ENCODE measurements around the gene DHRS9. TPM values are rescaled to one million over a fixed set of nuclear protein-coding genes. Genes with fewer than 3 reads are reported as not detected.

The DHRS9 gene
- total and polyA plus RNA-seq, 9 of the 15 experiments (the other 6 are each of a cell fraction or from before 2014, with no cell fraction given) = 0.27 to 1.7 (median 0.69) TPM

DNA sequence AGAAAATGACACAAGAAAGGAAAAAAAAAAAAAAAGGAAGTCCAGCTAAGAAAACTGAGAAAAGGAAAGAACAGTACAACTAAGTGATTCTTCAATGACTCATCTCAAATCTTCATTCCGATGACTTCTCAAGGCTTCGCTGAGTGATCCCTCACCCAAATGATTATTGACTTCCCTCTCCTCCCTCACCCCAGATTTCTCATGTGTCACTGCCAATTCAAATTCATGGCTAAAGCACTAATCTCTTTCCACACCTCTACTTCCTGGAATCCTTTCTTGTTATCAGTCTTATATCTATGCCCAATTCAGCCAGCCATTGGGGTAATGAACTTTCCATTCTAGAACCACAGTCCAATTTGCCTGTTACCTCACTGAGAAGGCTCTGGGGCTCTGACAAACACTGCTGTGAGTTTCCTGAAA lies 31.0 kb upstream of the DHRS9 start (continued):
- TF ChIP-seq ZNF134 (CRISPR knock-in tag; conservative IDR thresholded peaks at IDR 0.05) (no peak), CEBPG (CRISPR knock-in tag; IDR thresholded peaks at IDR 0.05) (no peak), CEBPG (tag; conservative IDR thresholded peaks at IDR 0.05 in 1 of 2, IDR thresholded peaks at IDR 0.05 in 1 of 2) (no peak), FOXK2 (conservative IDR thresholded peaks at IDR 0.05 in 1 of 2, IDR thresholded peaks at IDR 0.05 in 1 of 2; ENCODE audit: low read depth in 2 of 2) (no peak), ZNF41 (CRISPR knock-in tag; conservative IDR thresholded peaks at IDR 0.05) (no peak), PHB2 (IDR thresholded peaks at IDR 0.05; ENCODE audit: low read depth) (no peak), SREBF1 (IDR thresholded peaks at IDR 0.05; ENCODE audit: borderline replicate concordance, low read depth, low read length) (no peak), FOSL1 (tag; conservative IDR thresholded peaks at IDR 0.05) (peak; percentile 92), NCOA6 (IDR thresholded peaks at IDR 0.05) (no peak), MYBL2 (IDR thresholded peaks at IDR 0.05; ENCODE audit: low read depth) (no peak), MYBL2 (CRISPR knock-in tag; IDR thresholded peaks at IDR 0.05; ENCODE audit: borderline replicate concordance) (no peak), SMARCA5 (IDR thresholded peaks at IDR 0.05) (no peak; the same call in 1 of the 2 replicates), EHMT2 (IDR thresholded peaks at IDR 0.05) (0 out of 2 replicates have a peak, but pooled peaks have one; percentile 21), TCF3 (CRISPR knock-in tag; IDR thresholded peaks at IDR 0.05) (0 out of 2 replicates have a peak, but pooled peaks have one; percentile 28), STAT5B (CRISPR knock-in tag; IDR thresholded peaks at IDR 0.05) (no peak), FOS (IDR thresholded peaks at IDR 0.05; ENCODE audit: extremely low read depth, insufficient read length) (peak; percentile 7), DPF2 (IDR thresholded peaks at IDR 0.05) (peak; percentile 80), HOXB6 (CRISPR knock-in tag; IDR thresholded peaks at IDR 0.05; ENCODE audit: borderline replicate concordance) (no peak), RBM25 (IDR thresholded peaks at IDR 0.05; ENCODE audit: low read depth, low read length, severe bottlenecking) (no peak), ATF7 (IDR thresholded peaks at IDR 0.05) (no peak), ZNF316 (IDR thresholded peaks at IDR 0.05) (no peak), TAF9B (IDR thresholded peaks at IDR 0.05; ENCODE audit: partially characterized antibody) (no peak), ZNF408 (CRISPR knock-in tag; IDR thresholded peaks at IDR 0.05; ENCODE audit: low read depth) (no peak), IRF2 (CRISPR knock-in tag; IDR thresholded peaks at IDR 0.05) (no peak), C11orf30 (IDR thresholded peaks at IDR 0.05; ENCODE audit: low read depth) (peak; percentile 51), YBX1 (IDR thresholded peaks at IDR 0.05) (no peak), ARID1B (IDR thresholded peaks at IDR 0.05) (peak; percentile 77), ZNF282 (CRISPR knock-in tag; IDR thresholded peaks at IDR 0.05) (no peak), NFIC (IDR thresholded peaks at IDR 0.05) (no peak), ZNF778 (CRISPR knock-in tag; IDR thresholded peaks at IDR 0.05) (no peak)
- TF ChIP-seq, protein P1, sequence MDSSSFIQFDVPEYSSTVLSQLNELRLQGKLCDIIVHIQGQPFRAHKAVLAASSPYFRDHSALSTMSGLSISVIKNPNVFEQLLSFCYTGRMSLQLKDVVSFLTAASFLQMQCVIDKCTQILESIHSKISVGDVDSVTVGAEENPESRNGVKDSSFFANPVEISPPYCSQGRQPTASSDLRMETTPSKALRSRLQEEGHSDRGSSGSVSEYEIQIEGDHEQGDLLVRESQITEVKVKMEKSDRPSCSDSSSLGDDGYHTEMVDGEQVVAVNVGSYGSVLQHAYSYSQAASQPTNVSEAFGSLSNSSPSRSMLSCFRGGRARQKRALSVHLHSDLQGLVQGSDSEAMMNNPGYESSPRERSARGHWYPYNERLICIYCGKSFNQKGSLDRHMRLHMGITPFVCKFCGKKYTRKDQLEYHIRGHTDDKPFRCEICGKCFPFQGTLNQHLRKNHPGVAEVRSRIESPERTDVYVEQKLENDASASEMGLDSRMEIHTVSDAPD (CRISPR knock-in tag; IDR thresholded peaks at IDR 0.05) = no peak
- TF ChIP-seq, protein P2, sequence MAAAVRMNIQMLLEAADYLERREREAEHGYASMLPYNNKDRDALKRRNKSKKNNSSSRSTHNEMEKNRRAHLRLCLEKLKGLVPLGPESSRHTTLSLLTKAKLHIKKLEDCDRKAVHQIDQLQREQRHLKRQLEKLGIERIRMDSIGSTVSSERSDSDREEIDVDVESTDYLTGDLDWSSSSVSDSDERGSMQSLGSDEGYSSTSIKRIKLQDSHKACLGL (CRISPR knock-in tag; IDR thresholded peaks at IDR 0.05; ENCODE audit: borderline replicate concordance, poor library complexity, severe bottlenecking) = no peak
- TF ChIP-seq, protein P3, sequence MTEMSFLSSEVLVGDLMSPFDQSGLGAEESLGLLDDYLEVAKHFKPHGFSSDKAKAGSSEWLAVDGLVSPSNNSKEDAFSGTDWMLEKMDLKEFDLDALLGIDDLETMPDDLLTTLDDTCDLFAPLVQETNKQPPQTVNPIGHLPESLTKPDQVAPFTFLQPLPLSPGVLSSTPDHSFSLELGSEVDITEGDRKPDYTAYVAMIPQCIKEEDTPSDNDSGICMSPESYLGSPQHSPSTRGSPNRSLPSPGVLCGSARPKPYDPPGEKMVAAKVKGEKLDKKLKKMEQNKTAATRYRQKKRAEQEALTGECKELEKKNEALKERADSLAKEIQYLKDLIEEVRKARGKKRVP (CRISPR knock-in tag; IDR thresholded peaks at IDR 0.05) = no peak
